ENCODE data around the gene COBL.

Gene COBL

DNA sequence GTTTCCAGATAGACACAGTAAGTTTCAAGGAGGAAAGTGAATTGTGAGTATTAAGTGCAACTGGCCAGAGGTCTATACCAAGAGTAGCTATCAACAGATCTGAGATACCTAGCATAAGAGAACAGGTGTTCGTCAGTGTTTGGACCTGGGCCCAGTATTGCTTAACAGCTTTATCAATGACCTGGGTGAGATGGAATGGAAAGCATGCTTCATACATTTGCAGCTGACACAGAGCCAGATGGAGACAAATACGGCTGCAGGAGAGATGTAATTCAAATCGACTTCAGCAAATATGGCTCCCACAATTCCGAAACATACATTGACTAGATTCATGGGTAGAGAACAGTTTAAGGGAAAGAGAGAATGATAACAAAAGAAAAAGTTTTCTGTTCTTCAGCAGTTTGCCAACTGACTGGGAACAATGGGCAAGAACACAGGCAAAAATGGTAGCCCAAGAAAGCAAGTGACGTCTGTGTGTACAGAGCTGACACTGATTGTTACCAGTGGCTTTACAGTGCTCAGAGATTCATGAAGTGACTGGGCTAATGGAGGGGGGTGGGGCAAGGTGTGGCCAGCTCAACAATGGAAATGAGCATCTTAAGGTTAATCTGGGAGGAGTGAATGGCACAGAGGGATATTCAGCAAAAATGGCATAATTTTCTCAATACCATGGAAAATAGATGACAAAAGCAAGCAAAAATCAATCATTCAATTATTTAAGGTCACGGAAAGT, 28.0 kb upstream of the COBL start:
- TF ChIP-seq CTCF (IDR thresholded peaks at IDR 0.05; ENCODE audit: low read depth, low read length, missing control alignments), result no peak
- H3K4me3 ChIP-seq (replicated peaks; ENCODE audit: low read depth, low read length), result no peak overlapping the region
- no peak for DNase-seq (ENCODE audit: extremely low read depth, low read depth)

DNA sequence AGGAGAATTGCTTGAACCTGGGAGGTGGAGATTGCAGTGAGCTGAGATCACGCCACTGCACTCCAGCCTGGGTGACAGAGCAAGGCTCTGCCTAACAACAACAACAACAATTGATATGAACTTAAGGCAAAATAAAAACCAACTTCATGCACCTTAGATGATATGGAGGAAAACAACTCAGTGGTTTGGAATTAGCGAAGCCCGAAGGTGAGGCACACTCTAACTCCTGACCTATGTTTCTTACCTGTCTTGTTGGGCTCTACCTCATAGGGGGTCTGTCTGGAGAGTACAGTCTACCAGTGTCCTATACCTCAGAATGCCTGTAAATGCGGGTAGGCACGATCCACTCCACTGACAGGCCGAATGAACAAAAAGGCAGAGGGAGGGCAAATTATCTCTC, 24.3 kb upstream of the COBL start:
- no peak for DNase-seq (ENCODE audit: extremely low read depth, low read depth)
- TF ChIP-seq CTCF (IDR thresholded peaks at IDR 0.05; ENCODE audit: low read depth, low read length, missing control alignments), result no peak
- no peak overlapping the region for H3K4me3 ChIP-seq (replicated peaks; ENCODE audit: low read depth, low read length)

DNA sequence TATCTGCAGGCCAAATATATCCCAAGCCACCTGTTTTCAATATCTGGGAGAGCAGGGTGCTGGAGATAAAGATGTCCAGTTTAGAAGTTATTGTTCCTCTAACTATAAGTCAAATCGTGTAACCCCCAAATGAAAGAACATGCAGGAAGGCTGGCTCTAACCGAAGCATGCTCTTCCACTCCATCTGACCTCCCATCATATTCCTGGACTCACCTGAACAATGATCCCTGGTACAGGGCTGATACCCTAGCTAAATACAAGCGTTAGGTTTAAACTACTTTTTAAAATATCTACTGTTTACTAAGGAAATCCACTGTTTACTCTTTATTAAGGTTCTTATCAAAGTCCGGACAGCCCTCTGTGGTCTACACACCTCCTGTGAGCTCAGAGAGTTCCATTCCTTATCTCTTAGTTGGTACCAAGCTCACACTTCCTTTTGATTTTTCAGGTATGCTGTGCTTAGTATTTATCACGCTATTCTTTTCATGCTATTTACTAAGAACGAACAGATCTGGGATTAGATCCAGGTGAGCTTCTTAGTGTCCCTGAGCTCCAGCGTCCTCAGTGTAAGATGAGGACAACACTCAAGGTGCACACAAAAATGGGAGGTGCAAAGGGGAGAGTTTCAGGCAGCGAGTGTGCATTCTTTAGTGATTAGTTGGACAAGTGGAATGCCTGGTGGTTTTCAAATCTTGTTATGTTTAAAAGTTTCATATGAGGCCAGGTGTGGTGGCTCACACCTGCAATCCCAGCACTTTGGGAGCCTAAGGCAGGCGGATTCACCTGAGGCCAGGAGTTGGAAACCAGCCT, 23.6 kb upstream of the COBL start:
- DNase-seq (ENCODE audit: extremely low read depth, low read depth), result no peak
- no peak for TF ChIP-seq CTCF (IDR thresholded peaks at IDR 0.05; ENCODE audit: low read depth, low read length, missing control alignments)
- no peak overlapping the region for H3K4me3 ChIP-seq (replicated peaks; ENCODE audit: low read depth, low read length)

DNA sequence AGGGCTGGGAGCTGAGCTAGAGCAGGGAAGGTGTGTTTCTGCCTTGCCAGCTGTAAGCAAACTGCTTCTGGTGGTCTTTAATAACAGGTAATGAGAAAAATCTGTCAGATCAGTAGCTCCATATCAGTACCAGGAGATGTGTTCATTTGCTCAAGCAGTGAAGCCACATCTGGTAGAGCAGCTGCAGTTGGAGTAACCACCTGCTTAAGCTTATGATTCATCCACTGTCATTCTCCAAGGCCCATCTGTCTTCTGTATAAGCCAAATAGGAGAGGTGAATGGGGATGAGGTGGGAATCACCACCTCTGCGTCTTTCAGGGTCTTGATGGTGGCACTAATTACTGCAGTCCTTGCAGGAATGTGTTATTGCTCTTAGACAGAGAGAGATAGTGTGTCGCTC, 18.4 kb upstream of the COBL start:
- TF ChIP-seq CTCF (IDR thresholded peaks at IDR 0.05; ENCODE audit: low read depth, low read length, missing control alignments), result no peak

GRCh38 chr7:51329696-51330263, 13.2 kb upstream of the COBL start:
- no peak for TF ChIP-seq CTCF (IDR thresholded peaks at IDR 0.05; ENCODE audit: low read depth, low read length, missing control alignments)
- no peak overlapping the region for H3K4me3 ChIP-seq (replicated peaks; ENCODE audit: low read depth, low read length)
- no peak for DNase-seq (ENCODE audit: extremely low read depth, low read depth)

More for the DNA sequence above, 18.4 kb upstream of the COBL start:
- DNase-seq (ENCODE audit: extremely low read depth, low read depth), result no peak
- H3K4me3 ChIP-seq (replicated peaks; ENCODE audit: low read depth, low read length), result no peak overlapping the region

DNA sequence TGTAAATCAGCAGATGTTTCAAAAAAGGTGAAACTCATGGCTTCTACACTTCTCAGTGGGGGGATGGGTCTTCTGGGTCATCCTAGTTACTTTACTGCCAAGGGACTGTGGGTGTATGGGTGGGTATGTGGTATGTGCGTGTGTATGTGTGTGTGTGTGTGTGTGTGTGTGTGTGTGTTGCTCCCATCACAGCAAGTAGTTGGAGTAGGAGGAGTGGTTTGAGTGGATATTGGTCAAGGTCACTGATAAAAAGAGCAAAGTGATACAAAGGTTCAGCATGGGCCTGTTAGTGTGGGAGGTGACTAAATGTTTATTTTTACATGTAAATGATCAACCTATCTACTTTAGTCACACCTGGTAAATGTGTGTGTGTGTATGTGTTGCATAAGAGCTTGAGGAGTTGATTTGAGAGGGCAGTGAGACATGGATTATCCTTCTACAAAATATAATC, 11.8 kb upstream of the COBL start:
- H3K4me3 ChIP-seq (replicated peaks; ENCODE audit: low read depth, low read length), result no peak overlapping the region
- no peak for TF ChIP-seq CTCF (IDR thresholded peaks at IDR 0.05; ENCODE audit: low read depth, low read length, missing control alignments)
- DNase-seq (ENCODE audit: extremely low read depth, low read depth), result no peak

All from HFF-Myc (cell line).